ENCODE measurements around the gene XRRA1.

The XRRA1 gene

GRCh38 chr11:74950374-74950969 is 1.6 kb upstream of the XRRA1 start:
- DNase-seq (ENCODE audit: low read depth) = no peak

- DNase-seq (ENCODE audit: low read depth) = peak; percentile 16
Measured at GRCh38 chr11:74949753-74950137, 854 bp upstream of the XRRA1 start.

- peak; percentile 27 for DNase-seq (ENCODE audit: low read depth)
Measured at GRCh38 chr11:74948546-74948897, 369 bp downstream of the XRRA1 start.

GRCh38 chr11:74942073-74942759 is 6.7 kb downstream of the XRRA1 start:
- DNase-seq (ENCODE audit: low read depth) = no peak

- no peak for DNase-seq (ENCODE audit: low read depth)
Measured at GRCh38 chr11:74941492-74941891, 7.4 kb downstream of the XRRA1 start.

GRCh38 chr11:74937696-74938475 is 11.0 kb downstream of the XRRA1 start:
- DNase-seq (ENCODE audit: low read depth) = peak; percentile 74

- no peak for DNase-seq (ENCODE audit: low read depth)
Measured at GRCh38 chr11:74936976-74937375, 11.9 kb downstream of the XRRA1 start.

- no peak for DNase-seq (ENCODE audit: low read depth)
Measured at GRCh38 chr11:74936087-74936486, 12.8 kb downstream of the XRRA1 start.

- no peak for DNase-seq (ENCODE audit: low read depth)
Measured at GRCh38 chr11:74935285-74935684, 13.6 kb downstream of the XRRA1 start.

GRCh38 chr11:74933765-74934164 is 15.1 kb downstream of the XRRA1 start:
- no peak for DNase-seq (ENCODE audit: low read depth)

GRCh38 chr11:74932797-74933196 is 16.1 kb downstream of the XRRA1 start:
- DNase-seq (ENCODE audit: low read depth) = peak; percentile 21

GRCh38 chr11:74932169-74932568 is 16.7 kb downstream of the XRRA1 start:
- DNase-seq (ENCODE audit: low read depth) = peak; percentile 59

GRCh38 chr11:74929431-74930363 is 19.2 kb downstream of the XRRA1 start:
- peak; percentile 89 for DNase-seq (ENCODE audit: low read depth)

GRCh38 chr11:74927496-74927895 is 21.4 kb downstream of the XRRA1 start:
- DNase-seq (ENCODE audit: low read depth) = no peak

GRCh38 chr11:74926304-74927030 is 22.4 kb downstream of the XRRA1 start:
- DNase-seq (ENCODE audit: low read depth) = peak; percentile 14

- DNase-seq (ENCODE audit: low read depth) = peak; percentile 71
Measured at GRCh38 chr11:74925281-74925680, 23.6 kb downstream of the XRRA1 start.

GRCh38 chr11:74923125-74923524 is 25.8 kb downstream of the XRRA1 start:
- DNase-seq (ENCODE audit: low read depth) = no peak

- no peak for DNase-seq (ENCODE audit: low read depth)
Measured at GRCh38 chr11:74909812-74910211, 39.1 kb downstream of the XRRA1 start.

- DNase-seq (ENCODE audit: low read depth) = no peak
Measured at GRCh38 chr11:74909385-74909784, 39.5 kb downstream of the XRRA1 start.

- no peak for DNase-seq (ENCODE audit: low read depth)
Measured at GRCh38 chr11:74905326-74905725, 43.6 kb downstream of the XRRA1 start.

- no peak for DNase-seq (ENCODE audit: low read depth)
Measured at GRCh38 chr11:74902342-74902741, 46.5 kb downstream of the XRRA1 start.
